GM12878 (cell line): ENCODE data around the gene HK1. TPM values are rescaled to one million over a fixed set of nuclear protein-coding genes. Genes with fewer than 3 reads are reported as not detected.

ENCODE experiments used
- ATAC-seq: fragments of 200-7000 bp; cut with Tn5 transposase; 3 replicates; pipeline ENCODE4 v1.9.1; 2020; ENCODE audit warnings: mild to moderate bottlenecking, moderate library complexity
- BruUV-seq: library from RNA; stranded (reverse); fragments of 400-500 nt; replicated peaks from 2 replicates; lab custom pipeline; 2021; lab: Mats Ljungman, UMichigan
- CTCF ChIA-PET: fragments of 300-600 bp; sonication (Branson Sonifier 250); formaldehyde crosslinking; extraction: SDS; loops from one replicate; lab custom pipeline; 2021; ENCODE audit warnings: inconsistent platforms; lab: Yijun Ruan, JAX
- POLR2A ChIA-PET: fragments of 350-600 bp; formaldehyde crosslinking; extraction: SDS; loops from one replicate; lab custom pipeline; 2021; ENCODE audit warnings: inconsistent platforms; lab: Charles Lee
- RAD21 ChIA-PET: fragments of 300-600 bp; sonication (Branson Sonifier 250); formaldehyde crosslinking; loops from one replicate; lab custom pipeline; 2023; ENCODE audit warnings: antibody characterized with exemption; ENCODE audit not compliant: unreplicated experiment; lab: Charles Lee
- SMC1A ChIA-PET: fragments of 300-600 bp; sonication (Branson Sonifier 250); formaldehyde crosslinking; loops from one replicate; lab custom pipeline; 2023; ENCODE audit not compliant: unreplicated experiment, uncharacterized antibody; lab: Charles Lee
- DNase-seq: peaks from one replicate; pipeline ENCODE4 v3.0.0-alpha.2; 2011; ENCODE audit warnings: low read depth, low spot score
- FAIRE-seq: peaks from 3 replicates; lab custom pipeline; 2011; peaks lifted over from hg19 to GRCh38; lab: Jason Lieb, UNC
- H2AFZ ChIP-seq: 2 replicates; pipeline ENCODE4 v1.6.0; 2011; ENCODE audit warnings: low read depth, low read length, control low read depth; ENCODE audit not compliant: control insufficient read depth
- H3K27ac ChIP-seq: 2 replicates; pipeline ENCODE4 v1.5.1; 2011; ENCODE audit warnings: control low read depth; ENCODE audit not compliant: control insufficient read depth, insufficient read depth
- H3K27me3 ChIP-seq, 2 experiments: replicated peaks in 1 of 2; 2 replicates each; pipeline versions ENCODE4 v1.6.0 to v1.6.1; 2011; ENCODE audit warnings: low read length in 1 of 2; ENCODE audit not compliant: control insufficient read depth in 2 of 2, insufficient read depth in 2 of 2
- H3K36me3 ChIP-seq, 2 experiments: 2 replicates each; pipeline ENCODE4 v1.5.1; 2011; ENCODE audit warnings: low read length in 1 of 2; ENCODE audit not compliant: control insufficient read depth in 2 of 2, insufficient read depth in 2 of 2
- H3K4me1 ChIP-seq: 2 replicates; pipeline ENCODE4 v1.6.1; 2011; ENCODE audit warnings: mild to moderate bottlenecking, low read length, moderate library complexity, mixed read lengths; ENCODE audit not compliant: control insufficient read depth, insufficient read depth
- H3K4me2 ChIP-seq: 2 replicates; pipeline ENCODE4 v1.6.0; 2011; ENCODE audit warnings: control low read depth; ENCODE audit not compliant: control insufficient read depth, insufficient read depth
- H3K4me3 ChIP-seq: fragments of 200-600 bp; sonication (generic); 2 replicates; pipeline ENCODE4 v1.5.1; 2016
- H3K79me2 ChIP-seq: 2 replicates; pipeline ENCODE4 v1.6.0; 2011; ENCODE audit warnings: low read length; ENCODE audit not compliant: control insufficient read depth, insufficient read depth
- H3K9ac ChIP-seq: 2 replicates; pipeline ENCODE4 v1.8.0; 2011; ENCODE audit warnings: low read length, control low read depth, mixed read lengths; ENCODE audit not compliant: control insufficient read depth, insufficient read depth
- H3K9me3 ChIP-seq: replicated peaks from 3 replicates; pipeline ENCODE4 v1.5.1; 2011; ENCODE audit warnings: mild to moderate bottlenecking, low read length; ENCODE audit not compliant: control insufficient read depth, insufficient read depth
- H4K20me1 ChIP-seq: 2 replicates; pipeline ENCODE4 v1.6.0; 2011; ENCODE audit not compliant: control insufficient read depth, insufficient read depth
- BACH1 ChIP-seq: fragments of 450-650 bp; IDR thresholded peaks from 2 replicates; pipeline ENCODE4 v1.6.1; 2017; ENCODE audit warnings: mild to moderate bottlenecking, borderline replicate concordance
- BRCA1 ChIP-seq: IDR thresholded peaks from 2 replicates; pipeline ENCODE4 v1.6.1; 2011; ENCODE audit warnings: low read depth, low read length, improper control_type of control experiment
- CEBPB ChIP-seq, 2 experiments: fragments of 150-350 bp in 1 of 2; IDR thresholded peaks; 2 replicates each; pipeline ENCODE4 v1.6.1; 2012 to 2014; ENCODE audit warnings: low read depth in 2 of 2, low read length in 2 of 2, borderline replicate concordance in 1 of 2, inconsistent platforms in 1 of 2
- CHD1 ChIP-seq: IDR thresholded peaks from 2 replicates; pipeline ENCODE4 v1.6.1; 2012; ENCODE audit warnings: low read depth, low read length, improper control_type of control experiment
- IKZF2 ChIP-seq, 2 experiments: fragments of 450-650 bp; IDR thresholded peaks; 2 replicates each; pipeline ENCODE4 v1.6.1; 2017; ENCODE audit warnings: mild to moderate bottlenecking in 2 of 2, moderate library complexity in 2 of 2
- KDM1A ChIP-seq: fragments of 200-600 bp; sonication (generic); IDR thresholded peaks from 2 replicates; pipeline ENCODE4 v1.6.1; 2016; ENCODE audit warnings: borderline replicate concordance
- MTA2 ChIP-seq: fragments of 450-650 bp; IDR thresholded peaks from 2 replicates; pipeline ENCODE4 v1.6.1; 2016; ENCODE audit warnings: low read depth, mild to moderate bottlenecking, moderate library complexity
- SMAD1 ChIP-seq: fragments of 450-650 bp; IDR thresholded peaks from 2 replicates; pipeline ENCODE4 v1.6.1; 2018; ENCODE audit warnings: mild to moderate bottlenecking, low read depth; ENCODE audit not compliant: partially characterized antibody
- TCF7 ChIP-seq: IDR thresholded peaks from 2 replicates; pipeline ENCODE4 v1.6.1; 2014; ENCODE audit warnings: antibody characterized with exemption, borderline replicate concordance
- ZNF24 ChIP-seq: fragments of 450-650 bp; IDR thresholded peaks from 2 replicates; pipeline ENCODE4 v1.6.1; 2017; ENCODE audit warnings: antibody characterized with exemption, mild to moderate bottlenecking
- WGBS: methylation state at CpG from one replicate; pipeline ENCODE4 v1.1.6; 2016; ENCODE audit warnings: low lambda C conversion rate; ENCODE audit not compliant: insufficient replicate concordance, insufficient coverage; ENCODE audit errors: missing lambda C conversion rate; 5-methylcytosine and 5-hydroxymethylcytosine counted together
- in situ Hi-C: fragments of 300-500 bp; cut with MboI; formaldehyde crosslinking; loops from 9 replicates; pipeline ENCODE4 v1.14.3; 2018; ENCODE audit warnings: mixed read lengths
- intact Hi-C: fragments of 100-400 bp; cut with micrococcal nuclease; formaldehyde crosslinking; loops from one replicate; pipeline ENCODE4 v1.14.2; 2022; ENCODE audit not compliant: unreplicated experiment
- polyA plus RNA-seq, 11 experiments: library from polyadenylated mRNA; depleted of rRNA in 4 of 11; unstranded in 6 of 11; stranded (reverse) in 5 of 11; fragments of >200 nt; fragmentation: Nextera tagmentation in 4 of 11; fragmentation: Illumina TruSeq in 1 of 11; extraction: Ambion mirVana in 4 of 11; extraction: Trizol in 1 of 11; gene quantifications; 1 replicate in 1 of 11; 2 replicates in 10 of 11; pipeline versions ENCODE4 v1.2.1 to v1.2.3, GENCODE V29; 2011 to 2016; ENCODE audit warnings: inconsistent platforms in 2 of 11, missing spikeins in 2 of 11, low read depth in 1 of 11
- total RNA-seq, 4 experiments: library from RNA; depleted of rRNA in 3 of 4; stranded (reverse); fragments of >200 nt in 3 of 4; fragmentation: Illumina TruSeq in 1 of 4; extraction: Trizol in 1 of 4; gene quantifications; 2 replicates each; pipeline versions ENCODE4 v1.2.1 to v1.2.3, GENCODE V29; 2013 to 2021
- TF ChIP-seq, protein P1 (sequence below): fragments of 450-650 bp; IDR thresholded peaks from 2 replicates; pipeline ENCODE4 v1.6.1; 2016; ENCODE audit warnings: mild to moderate bottlenecking

Gene HK1
- total and polyA plus RNA-seq, 10 of the 15 experiments (the other 5 are each of a cell fraction or from before 2014, with no cell fraction given), result 3.4 to 77.3 (median 46.6) TPM

DNA sequence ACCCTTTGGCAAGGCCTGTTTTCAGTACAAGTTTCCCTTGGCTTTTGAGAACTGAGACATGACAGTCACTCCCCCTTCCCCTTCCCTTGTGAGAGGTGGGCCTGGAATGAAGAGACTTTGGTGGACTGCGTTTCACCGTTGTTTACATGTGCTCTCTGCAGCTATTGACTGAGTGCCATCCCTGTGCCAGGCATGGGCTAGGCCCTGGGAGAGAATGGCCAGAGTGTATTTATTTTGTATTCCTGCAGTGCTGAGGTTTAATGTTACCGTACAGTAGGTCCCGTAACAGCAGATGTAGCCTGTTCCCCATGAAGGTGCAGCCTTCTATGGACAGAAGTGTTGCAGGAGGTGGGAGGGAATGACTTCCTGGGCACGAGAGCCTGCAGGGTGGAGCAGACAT, 88.4 kb downstream of the HK1 start (continued):
- TF ChIP-seq BACH1 (no peak), KDM1A (no peak), SMAD1 (no peak)

- H3K9me3 ChIP-seq, result no peaks in the 10 kb centered on the region
- H4K20me1 ChIP-seq, result no peaks in the 10 kb centered on the region
- no peak overlapping the region for H3K4me2 ChIP-seq
- BruUV-seq, result no TSS peak
- H3K4me3 ChIP-seq, result no peak overlapping the region
- no peaks in the 10 kb centered on the region for H3K27me3 ChIP-seq
- in situ Hi-C loops (no loop called here), intact Hi-C loops (no loop called here)
- 89% methylated on average over 4 of the region's 4 CpGs for WGBS
- ATAC-seq, result no peak
- FAIRE-seq, result no peak
- ChIA-PET RAD21 (no interaction called here), CTCF (no interaction called here), SMC1A (interaction anchor here (1.3 kb wide), 1 partner anchor 25 kb away, joined by 3 read pairs; no protein-coding TSS in a partner anchor), POLR2A (no interaction called here)
- no peak overlapping the region for H3K9ac ChIP-seq
- no peak overlapping the region for H2AFZ ChIP-seq
- H3K36me3 ChIP-seq, result peaks cover 15 to 45% of the 10 kb centered on the region in 2 experiments; a peak in 3 of 4 replicates
- no peaks in the 10 kb centered on the region for H3K4me1 ChIP-seq
- H3K27ac ChIP-seq, result no peak overlapping the region
- TF ChIP-seq IKZF2 (IDR thresholded peaks at IDR 0.05) (no peak), CEBPB (IDR thresholded peaks at IDR 0.05; ENCODE audit: borderline replicate concordance in 1 of 2, low read depth in 2 of 2, low read length in 2 of 2) (no peak), BRCA1 (no peak), CHD1 (no peak), SMAD1 (no peak), TCF7 (no peak), MTA2 (no peak), ZNF24 (no peak)
- TF ChIP-seq, protein P1, sequence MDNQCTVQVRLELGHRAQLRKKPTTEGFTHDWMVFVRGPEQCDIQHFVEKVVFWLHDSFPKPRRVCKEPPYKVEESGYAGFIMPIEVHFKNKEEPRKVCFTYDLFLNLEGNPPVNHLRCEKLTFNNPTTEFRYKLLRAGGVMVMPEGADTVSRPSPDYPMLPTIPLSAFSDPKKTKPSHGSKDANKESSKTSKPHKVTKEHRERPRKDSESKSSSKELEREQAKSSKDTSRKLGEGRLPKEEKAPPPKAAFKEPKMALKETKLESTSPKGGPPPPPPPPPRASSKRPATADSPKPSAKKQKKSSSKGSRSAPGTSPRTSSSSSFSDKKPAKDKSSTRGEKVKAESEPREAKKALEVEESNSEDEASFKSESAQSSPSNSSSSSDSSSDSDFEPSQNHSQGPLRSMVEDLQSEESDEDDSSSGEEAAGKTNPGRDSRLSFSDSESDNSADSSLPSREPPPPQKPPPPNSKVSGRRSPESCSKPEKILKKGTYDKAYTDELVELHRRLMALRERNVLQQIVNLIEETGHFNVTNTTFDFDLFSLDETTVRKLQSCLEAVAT, result no peak
- no peaks in the 10 kb centered on the region for H3K79me2 ChIP-seq
- no peak for DNase-seq
These were observed 89.2 kb downstream of the HK1 start for GRCh38 chr10:69367469-69367868.
